ENCODE results near the gene IL34.

DNA sequence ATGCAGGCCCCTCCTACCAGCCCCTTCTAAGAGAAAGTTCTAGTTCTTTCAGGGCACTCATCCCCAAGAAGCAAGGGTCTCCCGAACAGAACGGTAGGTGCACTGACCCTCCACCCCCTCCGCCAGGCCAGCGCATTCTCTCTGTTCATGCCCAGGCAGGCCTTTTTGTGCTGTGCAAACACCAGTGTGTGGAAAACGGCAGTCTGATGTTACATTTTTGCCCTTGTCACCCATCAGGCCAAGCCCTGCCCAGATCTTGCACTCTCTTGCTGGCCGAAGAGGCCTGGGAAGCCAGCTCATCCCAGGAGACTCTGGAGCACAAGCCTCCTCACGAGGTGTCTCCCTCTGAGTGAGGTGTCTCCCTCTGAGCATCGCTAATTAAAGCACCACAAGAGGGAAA is 55.6 kb downstream of the IL34 start:
- no peak for TF ChIP-seq POLR2AphosphoS5 (IDR thresholded peaks at IDR 0.05; ENCODE audit: low read depth, low read length)
- no peak for TF ChIP-seq CTCF (IDR thresholded peaks at IDR 0.05)
- no peak for TF ChIP-seq SIN3A (IDR thresholded peaks at IDR 0.05; ENCODE audit: borderline replicate concordance, low read depth, low read length)
- no peak for TF ChIP-seq GABPA (IDR thresholded peaks at IDR 0.05; ENCODE audit: low read depth)
- no peak for TF ChIP-seq RCOR1 (IDR thresholded peaks at IDR 0.05; ENCODE audit: low read length)
- TF ChIP-seq EP300 (IDR thresholded peaks at IDR 0.05; ENCODE audit: borderline replicate concordance in 1 of 2, low read depth in 1 of 2, low read length in 1 of 2), result no peak
- no peak for TF ChIP-seq CHD2 (IDR thresholded peaks at IDR 0.05; ENCODE audit: low read length, partially characterized antibody)
- no peak for TF ChIP-seq NRF1 (IDR thresholded peaks at IDR 0.05; ENCODE audit: low read depth, low read length)
- TF ChIP-seq TEAD4 (IDR thresholded peaks at IDR 0.05; ENCODE audit: borderline replicate concordance, insufficient read depth), result no peak

All from SK-N-SH (cell line).